Activated CD4-positive, alpha-beta T cell treated with anti-CD3 and anti-CD28 coated beads for 48 hours (primary cell): ENCODE measurements around the gene IFI16.
"Not testable (repeated sequence)": the region's sequence is repeated elsewhere in the genome, so short reads cannot be mapped to it uniquely, and the experiment has no call there.

Experiments used
- DNase-seq: peaks from one replicate; pipeline ENCODE4 v3.0.0-alpha.2; 2020

Gene IFI16

DNA sequence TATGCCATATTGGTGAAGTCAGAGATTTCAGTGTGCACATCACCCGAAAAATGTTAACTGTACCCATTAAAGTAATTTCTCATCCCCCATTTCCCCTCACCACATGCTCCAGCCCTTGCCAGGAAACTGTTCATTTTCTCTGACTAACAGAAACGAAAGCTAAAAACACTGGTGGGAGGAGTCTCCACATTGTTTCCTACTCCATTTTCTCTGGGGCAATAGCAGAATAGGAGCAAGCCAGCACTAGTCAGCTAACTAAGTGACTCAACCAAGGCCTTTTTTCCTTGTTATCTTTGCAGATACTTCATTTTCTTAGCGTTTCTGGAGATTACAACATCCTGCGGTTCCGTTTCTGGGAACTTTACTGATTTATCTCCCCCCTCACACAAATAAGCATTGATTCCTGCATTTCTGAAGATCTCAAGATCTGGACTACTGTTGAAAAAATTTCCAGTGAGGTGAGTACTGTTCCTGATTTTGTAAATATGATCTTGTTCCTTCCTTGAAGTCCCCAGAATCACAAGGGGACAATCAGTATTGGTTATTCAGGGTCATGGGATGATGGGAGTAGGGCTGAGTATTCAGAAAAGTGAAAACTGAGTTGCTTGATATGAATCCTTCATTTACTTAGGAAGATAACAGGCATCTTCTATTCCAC lies at the start of gene IFI16:
TSS of gene IFI16 (plus strand) at position 204 of the 658 bp plus-strand sequence. CDS start 4,774 bp downstream, outside the sequence.
- DNase-seq: peak; percentile 68

GRCh38 chr1:158961178-158961577 lies 48.5 kb upstream of the IFI16 start:
- DNase-seq: no peak

- DNase-seq: no peak
Observed at GRCh38 chr1:158962983-158963382, 46.7 kb upstream of the IFI16 start.

DNA sequence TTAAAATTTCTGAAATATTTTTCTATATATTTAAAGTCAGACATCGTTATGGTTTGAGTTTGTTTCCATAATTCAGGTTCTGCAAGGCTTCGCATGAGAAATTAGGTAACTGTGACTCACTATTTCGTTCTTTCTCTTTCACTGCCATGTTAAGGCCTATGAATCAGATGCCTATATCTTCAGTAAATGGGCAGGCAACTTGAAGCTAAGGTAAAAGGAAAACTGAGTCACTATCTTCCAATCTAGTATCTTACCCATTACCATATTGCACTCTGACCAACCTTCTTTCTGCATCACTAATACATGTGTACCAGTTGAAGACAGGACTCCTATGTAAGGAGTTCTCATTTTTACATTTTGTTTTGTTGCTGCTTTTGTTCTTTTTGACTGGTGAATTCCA lies 40.5 kb upstream of the IFI16 start:
- DNase-seq: no peak

DNA sequence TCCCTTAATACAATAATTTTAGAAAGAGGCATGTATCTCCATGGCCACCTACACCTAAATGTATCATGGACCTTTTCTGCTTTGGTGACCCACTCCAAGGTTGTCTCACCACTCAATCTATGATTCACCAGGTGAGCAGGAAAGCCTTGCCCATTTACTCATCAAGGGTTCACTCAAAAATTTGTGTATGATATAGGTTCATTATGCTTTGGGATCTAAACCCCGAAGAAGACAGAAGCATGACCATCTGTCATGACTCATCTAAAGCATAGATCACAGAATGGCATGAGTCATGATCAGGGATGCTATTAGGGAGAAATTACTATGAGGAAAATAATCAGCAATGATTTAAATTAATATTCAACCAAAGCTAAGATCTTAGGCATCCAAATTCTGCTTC lies 39.9 kb upstream of the IFI16 start:
- peak; percentile 27 for DNase-seq

DNA sequence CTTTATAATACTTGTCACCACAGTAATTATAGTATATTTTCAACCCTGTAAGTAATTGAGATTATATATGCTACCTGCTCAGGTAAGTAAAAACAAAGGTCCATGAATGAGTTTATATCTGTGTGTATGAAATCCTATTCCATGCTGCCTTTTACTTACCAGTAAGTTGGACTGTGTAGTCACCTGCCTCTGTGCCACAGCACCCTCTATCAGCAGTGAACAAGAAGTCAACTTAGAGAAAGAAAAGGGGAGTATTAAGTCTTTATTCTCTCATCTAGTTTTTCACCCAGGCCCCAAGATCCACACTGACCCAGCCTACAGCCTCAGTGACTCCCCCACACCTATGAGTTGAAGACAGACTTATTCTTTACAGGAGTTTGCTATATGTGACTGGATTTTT lies 36.9 kb upstream of the IFI16 start:
- DNase-seq: peak; percentile 29

DNA sequence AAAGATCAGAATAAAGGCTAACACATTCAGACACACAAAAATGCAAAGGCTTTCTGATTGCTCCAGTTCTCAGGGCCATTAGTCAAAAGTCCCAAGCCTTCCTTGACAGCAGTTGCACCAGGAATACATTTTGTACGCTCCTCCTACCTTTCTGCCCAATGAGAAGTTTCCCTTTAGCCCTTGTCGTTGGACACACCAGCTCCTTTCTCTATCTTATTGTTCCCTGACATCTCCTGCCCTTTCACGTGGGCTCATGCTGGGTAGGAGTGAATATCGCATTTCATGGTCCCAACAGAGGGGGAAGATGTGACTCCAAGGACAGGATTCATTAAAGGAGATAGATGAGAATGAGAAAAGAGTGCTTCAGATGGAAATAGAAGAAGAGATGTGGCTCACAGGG lies 33.5 kb upstream of the IFI16 start:
- DNase-seq: no peak

DNA sequence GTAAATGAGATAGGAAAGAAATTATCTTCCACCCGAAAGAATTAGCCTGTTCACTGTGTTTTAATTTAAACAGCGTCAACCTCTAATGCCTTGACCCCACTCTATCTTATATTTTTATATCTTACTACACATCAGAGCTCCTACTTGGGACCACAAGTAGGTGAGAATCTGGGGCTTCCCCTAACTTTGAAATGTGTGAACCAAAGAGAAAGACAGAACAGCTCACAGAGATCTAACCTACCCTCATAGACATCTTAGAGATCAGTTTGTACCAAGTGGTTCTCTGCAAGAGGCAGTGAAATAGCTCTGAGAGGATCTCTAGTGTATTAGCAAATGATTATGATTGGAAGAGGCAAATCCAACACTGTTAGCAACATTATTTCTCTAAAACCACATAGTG lies 31.0 kb upstream of the IFI16 start:
- no peak for DNase-seq

- no peak for DNase-seq
Observed at GRCh38 chr1:158979229-158979628, 30.5 kb upstream of the IFI16 start.

DNA sequence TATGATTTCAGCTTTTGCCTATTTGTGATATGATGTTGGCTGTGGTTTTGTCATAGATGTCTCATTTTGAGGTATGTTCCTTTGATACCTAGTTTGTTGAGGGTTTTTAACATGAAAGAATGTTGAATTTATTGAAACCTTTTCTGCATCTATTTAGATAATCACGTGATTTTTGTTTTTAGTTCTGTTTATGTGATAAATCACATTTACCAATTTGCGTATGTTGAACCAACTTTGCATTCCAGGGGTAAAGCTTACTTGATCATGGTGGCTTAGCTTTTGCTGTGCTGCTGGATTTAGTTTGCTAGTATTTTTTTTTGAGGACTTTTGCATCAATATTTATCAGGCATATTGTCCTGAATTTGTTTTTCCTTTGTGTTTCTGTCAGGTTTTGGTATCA lies 26.5 kb upstream of the IFI16 start:
- no peak for DNase-seq

GRCh38 chr1:158984386-158984785 lies 25.3 kb upstream of the IFI16 start:
- no peak for DNase-seq

- DNase-seq: no peak
Observed at GRCh38 chr1:158989424-158989823, 20.3 kb upstream of the IFI16 start.

DNA sequence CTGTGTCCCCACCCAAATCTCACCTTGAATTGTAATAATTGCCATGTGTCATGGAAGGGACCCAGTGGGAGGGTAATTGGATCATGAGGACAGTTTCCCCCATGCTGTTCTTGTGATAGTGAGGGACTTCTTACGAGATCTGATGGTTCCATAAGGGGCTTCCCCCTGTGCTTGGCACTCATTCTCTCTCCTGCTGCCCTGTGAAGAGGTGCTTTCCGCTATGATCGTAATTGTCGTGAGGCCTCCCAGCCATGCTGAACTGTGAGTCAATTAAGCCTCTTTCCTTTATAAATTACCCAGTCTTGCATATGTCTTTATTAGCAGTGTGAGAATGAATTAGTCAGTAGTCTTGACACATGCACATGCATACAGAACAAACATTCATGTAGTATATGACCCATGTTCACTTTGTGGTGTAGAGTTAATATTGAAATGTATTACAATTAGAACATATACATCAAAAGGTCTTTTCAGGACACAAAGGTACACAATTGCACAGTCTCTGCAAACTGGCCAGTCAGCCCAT lies 16.9 kb upstream of the IFI16 start:
- DNase-seq: no peak

- DNase-seq: no peak
Observed at GRCh38 chr1:158996998-158997397, 12.7 kb upstream of the IFI16 start.

DNA sequence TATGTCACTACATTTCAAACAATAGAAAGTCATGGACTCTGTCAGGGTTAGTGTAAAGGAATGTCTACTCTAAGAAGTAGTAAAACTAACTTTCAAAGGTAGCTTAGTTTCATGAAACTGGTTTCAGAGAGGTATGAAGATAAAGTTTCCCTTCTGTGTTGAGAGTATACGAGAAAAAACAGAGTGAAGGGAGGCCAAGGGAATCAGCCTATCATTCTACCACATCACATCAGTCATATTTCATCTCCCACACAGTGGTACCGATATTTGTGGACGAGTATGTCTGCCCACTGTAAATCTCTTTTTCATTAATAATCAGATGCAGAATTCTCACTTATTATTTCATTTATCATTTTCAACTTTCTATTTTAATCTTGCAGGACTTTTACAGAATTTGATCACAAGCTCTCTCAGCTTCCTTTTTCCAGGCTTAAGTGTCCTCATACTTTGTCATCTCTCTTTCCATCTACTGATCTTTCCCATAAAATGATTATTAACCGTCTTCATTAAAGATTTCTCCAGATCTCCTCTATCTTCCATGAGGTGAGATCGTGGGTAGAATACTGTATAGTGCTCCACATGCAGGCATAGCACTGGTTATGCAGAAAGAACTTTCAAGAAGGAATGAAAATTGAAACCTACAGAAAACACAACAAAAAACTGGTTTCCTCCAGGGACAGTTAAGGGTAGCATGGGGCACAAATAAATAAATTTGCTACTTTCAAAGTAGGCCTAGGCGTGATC lies 11.5 kb upstream of the IFI16 start:
- no peak for DNase-seq

- DNase-seq: peak; percentile 39
Observed at GRCh38 chr1:158998781-158999161, 10.9 kb upstream of the IFI16 start.

- DNase-seq: no peak
Observed at GRCh38 chr1:158999316-159000069, 10.2 kb upstream of the IFI16 start.

GRCh38 chr1:159000070-159000409 lies 9.7 kb upstream of the IFI16 start:
- no peak for DNase-seq

DNA sequence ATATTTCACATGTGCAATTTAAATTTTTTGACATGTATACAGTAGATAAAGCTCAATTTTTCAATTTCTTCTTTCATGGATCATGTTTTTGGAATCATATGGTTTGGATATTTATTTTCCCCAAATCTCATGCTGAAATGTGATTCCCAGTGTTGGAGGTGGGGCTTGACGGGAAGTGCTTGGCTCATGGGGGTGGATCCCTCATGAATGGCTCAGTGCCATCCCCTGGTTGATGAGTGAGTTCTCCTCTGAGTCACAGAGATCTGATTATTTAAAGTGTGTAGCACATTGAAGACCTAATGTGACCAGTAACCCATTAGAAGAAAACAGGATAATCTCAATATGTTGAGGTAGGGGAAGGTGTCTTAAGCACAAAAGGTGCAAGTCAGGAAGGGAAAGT lies 9.1 kb upstream of the IFI16 start:
- no peak for DNase-seq

GRCh38 chr1:159005161-159005560 lies 4.5 kb upstream of the IFI16 start:
- no peak for DNase-seq

DNA sequence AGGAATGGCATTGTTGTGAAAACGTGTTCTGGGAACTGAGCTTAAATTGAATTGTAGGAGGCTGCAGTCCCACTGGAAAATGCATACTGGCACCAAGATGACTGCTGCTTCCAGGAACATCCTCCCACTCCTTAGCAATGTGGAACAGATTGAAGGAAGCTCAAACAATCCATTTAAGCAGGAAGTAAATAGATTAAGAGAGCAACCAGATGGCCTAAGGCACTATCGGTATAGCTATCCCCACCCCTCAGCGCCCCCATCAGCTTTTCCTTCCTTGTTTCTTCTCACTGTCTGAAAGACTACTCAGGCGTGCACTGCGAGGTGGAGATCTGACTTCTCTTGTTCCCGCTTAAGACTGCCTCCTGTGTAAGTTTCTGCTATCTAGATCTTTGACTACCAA lies 4.0 kb upstream of the IFI16 start:
- no peak for DNase-seq

GRCh38 chr1:159006210-159006807 lies 3.4 kb upstream of the IFI16 start:
- DNase-seq: not testable (repeated sequence)

GRCh38 chr1:159007726-159008125 lies 2.0 kb upstream of the IFI16 start:
- DNase-seq: no peak
